PC-9 (cell line): ENCODE data around the gene LCE1C.

ENCODE experiments used
- CTCF ChIP-seq: fragments of 200-600 bp; sonication (generic); conservative IDR thresholded peaks from 2 replicates; pipeline ENCODE4 v1.6.1; 2017; ENCODE audit warnings: mixed run types, antibody characterized with exemption, mild to moderate bottlenecking, moderate library complexity
- EZH2 ChIP-seq: fragments of 200-600 bp; sonication (generic); IDR thresholded peaks from 2 replicates; pipeline ENCODE4 v1.8.0; 2017; ENCODE audit warnings: antibody characterized with exemption, low read depth

GRCh38 chr1:152758636-152759035 is 47.8 kb downstream of the LCE1C start:
- TF ChIP-seq EZH2 (no peak), CTCF (no peak)
